ENCODE data around the gene ALB.

The ALB gene

GRCh38 chr4:73429826-73430587 lies 25.9 kb downstream of the ALB start:
- DNase-seq (ENCODE audit: low read depth in 2 of 2), result no peak

GRCh38 chr4:73431813-73432168 lies 27.7 kb downstream of the ALB start:
- no peak for DNase-seq (ENCODE audit: low read depth in 2 of 2)

DNA sequence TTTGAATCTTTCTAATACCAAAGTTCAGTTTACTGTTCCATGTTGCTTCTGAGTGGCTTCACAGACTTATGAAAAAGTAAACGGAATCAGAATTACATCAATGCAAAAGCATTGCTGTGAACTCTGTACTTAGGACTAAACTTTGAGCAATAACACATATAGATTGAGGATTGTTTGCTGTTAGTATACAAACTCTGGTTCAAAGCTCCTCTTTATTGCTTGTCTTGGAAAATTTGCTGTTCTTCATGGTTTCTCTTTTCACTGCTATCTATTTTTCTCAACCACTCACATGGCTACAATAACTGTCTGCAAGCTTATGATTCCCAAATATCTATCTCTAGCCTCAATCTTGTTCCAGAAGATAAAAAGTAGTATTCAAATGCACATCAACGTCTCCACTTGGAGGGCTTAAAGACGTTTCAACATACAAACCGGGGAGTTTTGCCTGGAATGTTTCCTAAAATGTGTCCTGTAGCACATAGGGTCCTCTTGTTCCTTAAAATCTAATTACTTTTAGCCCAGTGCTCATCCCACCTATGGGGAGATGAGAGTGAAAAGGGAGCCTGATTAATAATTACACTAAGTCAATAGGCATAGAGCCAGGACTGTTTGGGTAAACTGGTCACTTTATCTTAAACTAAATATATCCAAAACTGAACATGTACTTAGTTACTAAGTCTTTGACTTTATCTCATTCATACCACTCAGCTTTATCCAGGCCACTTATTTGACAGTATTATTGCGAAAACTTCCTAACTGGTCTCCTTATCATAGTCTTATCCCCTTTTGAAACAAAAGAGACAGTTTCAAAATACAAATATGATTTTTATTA lies 28.3 kb downstream of the ALB start:
- DNase-seq (ENCODE audit: low read depth in 2 of 2), result no peak

DNA sequence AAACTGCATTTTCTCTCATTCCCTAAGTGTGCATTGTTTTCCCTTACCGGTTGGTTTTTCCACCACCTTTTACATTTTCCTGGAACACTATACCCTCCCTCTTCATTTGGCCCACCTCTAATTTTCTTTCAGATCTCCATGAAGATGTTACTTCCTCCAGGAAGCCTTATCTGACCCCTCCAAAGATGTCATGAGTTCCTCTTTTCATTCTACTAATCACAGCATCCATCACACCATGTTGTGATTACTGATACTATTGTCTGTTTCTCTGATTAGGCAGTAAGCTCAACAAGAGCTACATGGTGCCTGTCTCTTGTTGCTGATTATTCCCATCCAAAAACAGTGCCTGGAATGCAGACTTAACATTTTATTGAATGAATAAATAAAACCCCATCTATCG lies 29.1 kb downstream of the ALB start:
- DNase-seq (ENCODE audit: low read depth in 2 of 2), result no peak

DNA sequence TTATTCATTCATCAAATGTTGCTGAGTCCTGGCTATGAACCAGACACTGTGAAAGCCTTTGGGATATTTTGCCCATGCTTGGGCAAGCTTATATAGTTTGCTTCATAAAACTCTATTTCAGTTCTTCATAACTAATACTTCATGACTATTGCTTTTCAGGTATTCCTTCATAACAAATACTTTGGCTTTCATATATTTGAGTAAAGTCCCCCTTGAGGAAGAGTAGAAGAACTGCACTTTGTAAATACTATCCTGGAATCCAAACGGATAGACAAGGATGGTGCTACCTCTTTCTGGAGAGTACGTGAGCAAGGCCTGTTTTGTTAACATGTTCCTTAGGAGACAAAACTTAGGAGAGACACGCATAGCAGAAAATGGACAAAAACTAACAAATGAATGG lies 30.2 kb downstream of the ALB start:
- DNase-seq (ENCODE audit: low read depth in 2 of 2), result no peak

GRCh38 chr4:73435984-73436383 lies 31.9 kb downstream of the ALB start, which contains the start of gene AFP:
TSS of gene AFP (plus strand) at chr4:73436221. CDS start at chr4:73436263, 42 bp downstream.
- DNase-seq (ENCODE audit: low read depth in 2 of 2), result no peak

- no peak for DNase-seq (ENCODE audit: low read depth in 2 of 2)
Observed at GRCh38 chr4:73436674-73437557, 32.8 kb downstream of the ALB start.

DNA sequence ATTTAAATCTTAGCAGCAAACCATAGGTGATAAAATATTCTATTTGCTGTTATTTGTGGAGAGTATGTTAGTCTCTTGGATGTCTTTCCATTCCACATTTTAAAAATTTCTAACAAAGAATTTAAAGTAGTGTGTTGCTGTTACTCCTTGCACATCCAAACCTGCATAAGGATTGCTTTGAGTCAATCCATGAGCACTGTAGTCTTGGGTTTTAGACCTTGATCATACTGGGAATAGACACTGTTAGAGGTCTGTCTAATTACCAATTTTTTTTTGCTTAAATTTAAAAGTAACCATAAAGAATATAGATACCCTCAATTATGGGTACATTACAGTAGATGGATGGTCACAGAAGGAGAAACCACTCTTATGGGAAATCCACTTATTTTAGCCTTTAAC lies 33.5 kb downstream of the ALB start:
- DNase-seq (ENCODE audit: low read depth in 2 of 2), result no peak

DNA sequence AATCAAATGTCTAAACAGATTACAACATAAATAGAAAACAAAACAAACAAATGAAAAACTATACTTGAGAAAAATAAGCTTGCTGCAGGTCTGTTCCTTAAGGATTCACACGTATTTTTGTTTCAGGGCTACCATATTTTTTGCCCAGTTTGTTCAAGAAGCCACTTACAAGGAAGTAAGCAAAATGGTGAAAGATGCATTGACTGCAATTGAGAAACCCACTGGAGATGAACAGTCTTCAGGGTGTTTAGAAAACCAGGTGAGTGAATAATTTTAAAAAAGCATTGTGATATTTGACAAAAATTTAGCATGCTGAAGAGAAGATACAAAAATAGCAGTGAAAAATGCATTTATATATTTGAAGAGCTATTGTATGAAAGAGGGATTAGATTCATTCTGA lies 34.0 kb downstream of the ALB start:
- DNase-seq (ENCODE audit: low read depth in 2 of 2), result no peak

GRCh38 chr4:73438582-73439215 lies 34.6 kb downstream of the ALB start:
- no peak for DNase-seq (ENCODE audit: low read depth in 2 of 2)

DNA sequence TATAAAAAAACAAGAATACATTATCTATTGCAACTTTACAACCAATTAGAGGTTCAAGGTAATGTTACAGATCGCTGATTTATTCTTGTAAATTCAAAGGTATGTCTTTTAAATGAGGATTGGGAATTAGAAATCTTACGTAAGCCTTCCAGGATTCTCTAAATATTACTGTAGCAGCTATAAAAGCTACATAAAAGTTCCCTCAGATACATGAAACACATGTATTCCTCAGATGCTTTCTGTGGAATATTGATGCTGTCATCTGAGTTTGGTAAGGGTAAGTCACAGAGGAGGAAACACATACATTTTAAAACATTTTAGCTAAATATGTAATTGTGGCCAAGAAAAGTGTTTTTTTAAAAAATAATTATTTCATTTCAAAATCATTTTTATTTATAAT lies 35.4 kb downstream of the ALB start:
- no peak for DNase-seq (ENCODE audit: low read depth in 2 of 2)

DNA sequence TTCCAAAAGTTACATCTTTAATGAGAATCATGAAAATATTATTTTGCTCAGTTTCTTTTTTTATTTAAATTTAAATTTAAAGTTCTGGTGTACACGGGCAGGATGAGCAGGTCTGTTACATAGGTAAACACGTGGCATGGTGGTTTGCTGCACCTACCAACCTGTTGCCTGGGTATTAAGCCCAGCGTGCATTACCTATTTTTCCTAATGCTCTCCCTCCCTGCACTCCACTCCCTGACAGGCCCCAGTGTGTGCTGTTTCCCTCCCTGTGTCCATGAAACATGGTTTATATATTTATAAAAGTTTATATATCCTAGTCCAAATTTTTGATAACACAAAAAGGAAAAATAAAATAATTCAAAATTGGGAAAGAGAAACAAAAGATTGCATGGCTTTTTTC lies 35.9 kb downstream of the ALB start:
- DNase-seq (ENCODE audit: low read depth in 2 of 2), result no peak

GRCh38 chr4:73440653-73441052 lies 36.6 kb downstream of the ALB start:
- no peak for DNase-seq (ENCODE audit: low read depth in 2 of 2)

DNA sequence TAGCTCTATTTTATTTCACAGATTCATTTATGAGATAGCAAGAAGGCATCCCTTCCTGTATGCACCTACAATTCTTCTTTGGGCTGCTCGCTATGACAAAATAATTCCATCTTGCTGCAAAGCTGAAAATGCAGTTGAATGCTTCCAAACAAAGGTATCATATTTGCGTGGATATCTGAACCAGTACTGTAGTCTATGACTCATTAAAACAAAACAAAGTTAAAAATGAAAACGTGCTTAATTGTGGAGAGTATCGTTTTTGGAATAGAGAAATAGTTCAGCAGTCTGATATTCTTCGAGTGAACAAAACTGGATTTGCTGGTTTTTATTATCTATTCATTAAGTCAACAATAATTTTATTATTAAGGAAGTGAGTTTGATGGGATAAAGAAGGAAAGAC lies 38.2 kb downstream of the ALB start:
- no peak for DNase-seq (ENCODE audit: low read depth in 2 of 2)

GRCh38 chr4:73443224-73443623 lies 39.1 kb downstream of the ALB start:
- DNase-seq (ENCODE audit: low read depth in 2 of 2), result no peak

- DNase-seq (ENCODE audit: low read depth in 2 of 2), result no peak
Observed at GRCh38 chr4:73445383-73446335, 41.6 kb downstream of the ALB start.

DNA sequence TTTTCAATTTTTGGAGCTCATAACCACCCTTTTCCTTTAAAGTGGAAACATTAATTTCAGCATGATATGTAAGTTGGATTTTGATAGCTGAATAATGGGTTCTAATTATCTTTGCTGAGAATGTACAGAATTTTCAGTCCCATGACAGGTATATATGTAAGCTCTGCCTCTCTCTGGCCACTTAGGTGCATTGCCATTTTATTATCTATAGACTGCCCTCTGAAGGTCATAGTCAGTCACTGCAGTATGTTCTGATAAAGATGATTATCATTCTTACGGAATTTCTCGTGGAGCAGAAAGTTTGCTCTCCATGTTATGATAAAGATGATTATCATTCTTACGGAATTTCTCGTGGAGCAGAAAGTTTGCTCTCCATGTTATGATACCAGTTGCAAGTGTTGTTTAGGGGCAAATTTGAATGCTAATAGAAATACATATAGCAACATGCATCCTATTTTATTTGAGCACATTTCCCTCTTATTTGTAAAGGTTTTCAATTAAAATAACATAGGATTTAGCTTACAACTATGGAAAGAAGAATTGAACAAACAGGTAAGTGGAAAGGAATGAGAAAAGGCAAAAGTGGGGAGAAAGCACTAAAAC lies 42.4 kb downstream of the ALB start:
- no peak for DNase-seq (ENCODE audit: low read depth in 2 of 2)

GRCh38 chr4:73447671-73448070 lies 43.6 kb downstream of the ALB start:
- DNase-seq (ENCODE audit: low read depth in 2 of 2), result no peak

- no peak for DNase-seq (ENCODE audit: low read depth in 2 of 2)
Observed at GRCh38 chr4:73448448-73449203, 44.5 kb downstream of the ALB start.

Measured in stimulated activated CD8-positive, alpha-beta memory T cell treated with anti-CD3 and anti-CD28 coated beads, Interleukin-2, amount 100 ng/mL, for 48 hours (primary cell).